IPS-18a (cell line): Measurements from ENCODE around the gene SFT2D2.

Source experiments
- H3K27ac ChIP-seq: one replicate; pipeline ENCODE4 v1.5.1; 2013; ENCODE audit warnings: low read length
- H3K27me3 ChIP-seq: one replicate; pipeline ENCODE4 v1.6.1; 2013; ENCODE audit warnings: mild to moderate bottlenecking, low read length; ENCODE audit not compliant: control insufficient read depth, insufficient read depth
- H3K36me3 ChIP-seq: one replicate; pipeline ENCODE4 v1.6.1; 2013; ENCODE audit warnings: low read depth, low read length; ENCODE audit not compliant: control insufficient read depth
- H3K4me1 ChIP-seq: one replicate; pipeline ENCODE4 v1.6.1; 2013; ENCODE audit warnings: low read depth, low read length; ENCODE audit not compliant: control insufficient read depth
- H3K4me3 ChIP-seq: one replicate; pipeline ENCODE4 v1.5.1; 2013; ENCODE audit warnings: low read length
- H3K9ac ChIP-seq: one replicate; pipeline ENCODE4 v1.6.1; 2013; ENCODE audit warnings: mild to moderate bottlenecking, low read length, moderate library complexity
- H3K9me3 ChIP-seq: one replicate; pipeline ENCODE4 v1.6.1; 2013; ENCODE audit warnings: low read depth, low read length; ENCODE audit not compliant: control insufficient read depth

Gene SFT2D2

DNA sequence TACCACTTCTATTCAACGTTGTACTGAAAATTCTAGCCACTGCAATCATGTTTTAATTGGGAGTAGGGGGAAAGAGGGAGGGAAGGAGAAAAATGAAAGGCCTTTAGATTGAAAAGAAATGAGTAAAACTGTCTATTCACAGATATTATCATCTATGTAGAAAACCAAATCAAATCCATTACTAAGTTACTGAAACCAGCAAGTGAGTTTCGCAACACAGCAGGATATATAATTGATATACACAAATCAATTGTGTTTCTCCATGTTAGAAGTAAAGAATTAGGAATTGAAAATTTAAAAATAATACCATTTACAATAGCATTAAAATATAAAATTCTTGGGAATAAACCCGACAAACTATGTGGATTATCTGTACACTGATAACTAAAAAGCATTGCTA, 19.2 kb downstream of the SFT2D2 start:
- Histone ChIP-seq H3K36me3 (peaks cover 20% of the 10 kb centered on the region), H3K27me3 (no peaks in the 10 kb centered on the region), H3K9me3 (no peaks in the 10 kb centered on the region), H3K4me1 (no peaks in the 10 kb centered on the region), H3K9ac (no peak overlapping the region), H3K4me3 (no peak overlapping the region), H3K27ac (no peak overlapping the region)

DNA sequence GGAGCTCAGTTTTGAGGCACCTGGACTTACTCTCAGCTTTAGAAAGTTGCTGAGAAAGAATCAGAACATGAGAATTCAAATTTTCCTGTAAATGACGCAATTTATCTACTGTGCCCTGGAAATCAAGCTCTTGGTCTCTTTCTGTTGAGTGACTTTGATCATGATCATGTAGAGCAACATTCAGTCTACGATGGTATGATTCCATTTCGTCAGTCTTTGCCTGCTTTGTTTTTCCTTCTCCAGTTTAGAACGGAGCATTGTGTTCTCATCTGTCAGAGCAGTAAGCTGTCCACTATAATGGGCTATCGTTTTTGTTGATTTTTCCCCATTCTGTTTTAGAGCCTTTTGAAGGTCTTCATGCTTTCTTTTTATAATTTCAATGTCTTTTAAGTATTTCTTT, 20.7 kb downstream of the SFT2D2 start:
- Histone ChIP-seq H3K4me3 (no peak overlapping the region), H3K27me3 (no peaks in the 10 kb centered on the region), H3K27ac (no peak overlapping the region), H3K9me3 (no peaks in the 10 kb centered on the region), H3K9ac (no peak overlapping the region), H3K4me1 (no peaks in the 10 kb centered on the region), H3K36me3 (peaks cover 20% of the 10 kb centered on the region)

DNA sequence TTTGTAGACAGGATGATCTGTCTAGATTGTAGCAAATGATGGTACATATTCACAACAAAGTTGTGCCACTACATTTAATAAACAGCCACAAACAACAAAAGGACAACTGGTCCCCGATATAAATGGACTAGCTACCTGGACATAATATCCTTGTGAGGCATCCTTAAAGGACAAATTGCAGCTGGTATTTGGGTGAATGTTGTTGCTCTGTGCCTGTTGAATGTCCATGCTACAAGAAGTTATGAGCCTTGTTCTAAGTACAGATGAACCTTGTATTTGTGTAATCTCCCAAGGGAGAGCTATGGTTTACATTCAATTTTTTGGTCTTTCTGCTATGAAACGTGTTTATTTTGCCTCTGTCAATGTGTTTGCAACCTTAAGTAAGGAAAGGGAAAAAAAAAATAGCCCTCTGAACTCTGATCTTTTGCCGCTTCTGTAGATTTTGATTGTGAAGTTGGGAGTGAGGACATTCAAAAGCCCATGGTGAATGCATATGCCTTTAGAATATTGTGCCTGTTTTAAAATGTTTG, 26.5 kb downstream of the SFT2D2 start:
- no peak overlapping the region for H3K4me3 ChIP-seq
- H3K27ac ChIP-seq: no peak overlapping the region
- no peaks in the 10 kb centered on the region for H3K4me1 ChIP-seq
- peaks cover 10% of the 10 kb centered on the region for H3K9me3 ChIP-seq
- H3K36me3 ChIP-seq: no peaks in the 10 kb centered on the region
- no peak overlapping the region for H3K9ac ChIP-seq
- H3K27me3 ChIP-seq: no peaks in the 10 kb centered on the region

DNA sequence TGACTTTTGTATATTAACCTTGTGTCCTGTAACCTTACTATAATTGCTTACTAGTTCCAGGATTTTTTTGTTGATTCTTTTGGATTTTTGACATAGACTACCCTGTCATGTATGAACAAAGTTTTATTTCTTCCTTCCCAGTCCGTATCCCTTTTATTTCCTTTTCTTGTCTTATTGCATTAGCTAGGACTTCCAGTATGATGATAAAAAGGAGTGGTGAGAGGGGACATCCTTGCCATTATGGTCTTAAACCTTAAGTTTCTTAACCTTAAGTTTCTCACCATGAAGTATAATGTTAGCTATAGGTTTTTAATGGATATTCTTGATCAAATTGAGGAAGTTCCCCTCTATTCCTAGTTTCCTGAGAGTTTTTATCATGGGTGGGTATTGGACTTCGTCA, 30.4 kb downstream of the SFT2D2 start:
- Histone ChIP-seq H3K4me3 (no peak overlapping the region), H3K36me3 (no peaks in the 10 kb centered on the region), H3K4me1 (peaks cover 10% of the 10 kb centered on the region), H3K9me3 (peaks cover 10% of the 10 kb centered on the region), H3K27ac (no peak overlapping the region), H3K27me3 (no peaks in the 10 kb centered on the region), H3K9ac (no peak overlapping the region)

DNA sequence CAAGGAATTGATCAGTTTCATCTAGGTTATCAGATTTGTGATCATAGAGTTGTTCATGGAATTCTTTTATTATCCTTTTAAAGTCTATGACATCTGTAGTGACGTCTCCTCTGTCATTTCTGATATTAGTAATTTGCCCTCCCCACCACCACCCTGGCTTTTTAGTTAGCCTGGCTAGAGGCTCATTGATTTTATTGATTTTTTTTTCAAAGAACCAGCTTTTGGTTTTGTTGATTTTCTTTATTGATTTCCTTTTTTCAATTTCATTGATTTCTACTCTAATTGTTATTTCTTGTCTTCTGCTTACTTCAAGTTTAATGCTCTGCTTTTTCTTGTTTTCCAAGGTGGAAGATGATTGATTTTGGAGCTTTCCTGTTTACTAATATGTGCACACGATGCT, 31.6 kb downstream of the SFT2D2 start:
- Histone ChIP-seq H3K4me1 (peaks cover 10% of the 10 kb centered on the region), H3K36me3 (no peaks in the 10 kb centered on the region), H3K4me3 (no peak overlapping the region), H3K9ac (no peak overlapping the region), H3K27ac (no peak overlapping the region), H3K9me3 (peaks cover 10% of the 10 kb centered on the region), H3K27me3 (no peaks in the 10 kb centered on the region)

DNA sequence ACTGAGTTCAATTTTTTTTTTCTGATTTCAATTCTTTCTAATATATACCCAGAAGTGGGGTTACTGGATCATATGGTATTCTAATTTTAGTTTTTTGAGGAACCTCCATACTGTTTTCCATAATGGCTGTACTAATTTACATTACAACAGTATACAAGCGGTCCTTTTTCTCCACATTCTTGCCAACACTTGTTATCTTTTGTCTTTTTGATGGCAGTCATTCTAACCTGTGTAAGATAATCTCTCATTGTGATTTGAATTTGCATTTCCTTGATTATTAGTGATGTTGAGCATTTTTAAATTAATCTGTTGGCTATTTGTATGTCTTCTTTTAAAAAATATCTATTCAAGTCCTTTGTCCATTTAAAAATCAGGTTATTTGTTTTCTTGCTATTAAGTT, 33.8 kb downstream of the SFT2D2 start:
- Histone ChIP-seq H3K4me3 (no peak overlapping the region), H3K27me3 (no peaks in the 10 kb centered on the region), H3K9ac (no peak overlapping the region), H3K36me3 (no peaks in the 10 kb centered on the region), H3K9me3 (peaks cover 10% of the 10 kb centered on the region), H3K4me1 (peaks cover 10% of the 10 kb centered on the region), H3K27ac (no peak overlapping the region)

DNA sequence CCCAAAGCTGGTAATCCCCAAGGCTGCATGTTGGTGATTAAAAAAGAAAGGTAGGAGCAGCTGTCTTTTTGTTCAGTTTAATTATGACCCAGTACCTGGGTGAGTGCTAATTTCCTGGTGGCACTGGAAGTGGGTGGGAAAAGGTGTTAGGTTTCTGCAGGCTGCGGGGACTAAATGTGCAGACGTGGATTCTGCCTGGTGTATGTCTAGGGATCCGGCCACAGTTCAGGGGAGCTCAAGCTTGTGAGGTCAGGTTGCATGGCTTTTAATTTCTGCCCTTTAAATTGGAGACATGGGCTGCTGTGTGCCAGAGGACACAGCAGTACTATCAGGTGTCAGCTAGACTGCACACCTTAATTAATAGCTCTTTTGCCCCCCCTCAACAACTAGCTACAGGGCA, 34.6 kb downstream of the SFT2D2 start:
- Histone ChIP-seq H3K27ac (no peak overlapping the region), H3K4me3 (no peak overlapping the region), H3K36me3 (no peaks in the 10 kb centered on the region), H3K27me3 (no peaks in the 10 kb centered on the region), H3K9me3 (peaks cover 10% of the 10 kb centered on the region), H3K9ac (no peak overlapping the region), H3K4me1 (peaks cover 10% of the 10 kb centered on the region)

DNA sequence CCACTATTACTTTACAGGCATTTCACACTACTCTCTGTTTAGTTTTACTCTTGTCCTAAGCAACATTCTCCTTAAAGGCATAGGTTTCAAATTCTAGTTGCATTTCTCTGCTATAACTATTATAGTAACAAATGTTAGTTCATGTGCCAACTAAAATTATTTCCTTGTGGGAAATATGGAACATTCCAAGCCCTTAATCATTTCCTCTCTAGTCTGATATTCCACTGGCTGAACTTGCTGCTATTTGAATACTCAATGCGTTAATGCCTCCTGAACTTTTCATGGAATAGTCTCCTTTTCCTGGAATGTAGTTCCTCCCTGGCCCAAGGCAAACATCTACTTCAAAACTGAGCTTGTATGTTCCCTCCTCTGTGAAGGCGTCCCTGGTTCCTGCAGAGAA, 35.6 kb downstream of the SFT2D2 start:
- no peaks in the 10 kb centered on the region for H3K27me3 ChIP-seq
- peaks cover 1% of the 10 kb centered on the region for H3K9me3 ChIP-seq
- H3K4me1 ChIP-seq: peaks cover 10% of the 10 kb centered on the region
- no peak overlapping the region for H3K9ac ChIP-seq
- H3K27ac ChIP-seq: no peak overlapping the region
- no peak overlapping the region for H3K4me3 ChIP-seq
- H3K36me3 ChIP-seq: no peaks in the 10 kb centered on the region

DNA sequence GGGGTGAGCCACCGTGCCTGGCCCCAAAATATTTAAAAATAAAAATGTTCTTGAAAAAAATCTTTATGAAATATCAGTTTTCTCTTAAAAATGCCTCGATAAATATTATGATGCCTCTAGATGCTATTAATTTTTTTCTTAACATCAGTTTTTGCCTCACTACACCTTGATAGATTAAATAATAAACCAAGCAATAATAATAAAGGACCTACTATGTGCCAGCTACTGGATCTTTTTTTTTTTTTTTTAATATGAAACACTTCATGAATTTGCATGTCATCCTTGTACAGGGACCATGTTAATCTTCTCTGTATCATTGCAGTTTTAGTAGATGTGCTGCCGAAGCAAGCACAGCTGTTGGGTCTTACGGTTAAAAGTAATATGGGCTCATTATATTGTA, 37.3 kb downstream of the SFT2D2 start:
- no peaks in the 10 kb centered on the region for H3K9me3 ChIP-seq
- H3K4me3 ChIP-seq: no peak overlapping the region
- H3K27me3 ChIP-seq: no peaks in the 10 kb centered on the region
- peaks cover 10% of the 10 kb centered on the region for H3K4me1 ChIP-seq
- H3K9ac ChIP-seq: no peak overlapping the region
- no peaks in the 10 kb centered on the region for H3K36me3 ChIP-seq
- H3K27ac ChIP-seq: no peak overlapping the region

DNA sequence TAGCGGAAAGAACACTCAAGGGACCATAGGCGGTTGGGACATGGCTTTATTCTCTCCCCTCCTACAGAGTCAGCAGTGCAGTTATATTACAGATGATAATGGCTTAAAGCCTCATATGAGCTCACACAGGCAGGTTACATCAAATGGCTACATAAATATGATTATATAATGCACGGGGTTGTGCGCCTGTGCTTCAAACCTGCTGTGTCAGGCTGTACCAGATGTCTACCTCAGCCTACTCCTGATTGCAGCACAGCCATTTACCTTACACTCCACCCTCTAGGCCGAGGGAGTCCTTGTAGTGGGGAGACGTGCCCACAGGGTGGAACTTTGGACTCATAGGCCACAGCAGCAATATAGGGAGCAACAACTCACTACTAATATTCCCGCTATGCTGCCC, 38.5 kb downstream of the SFT2D2 start:
- H3K4me1 ChIP-seq: peaks cover 7% of the 10 kb centered on the region

DNA sequence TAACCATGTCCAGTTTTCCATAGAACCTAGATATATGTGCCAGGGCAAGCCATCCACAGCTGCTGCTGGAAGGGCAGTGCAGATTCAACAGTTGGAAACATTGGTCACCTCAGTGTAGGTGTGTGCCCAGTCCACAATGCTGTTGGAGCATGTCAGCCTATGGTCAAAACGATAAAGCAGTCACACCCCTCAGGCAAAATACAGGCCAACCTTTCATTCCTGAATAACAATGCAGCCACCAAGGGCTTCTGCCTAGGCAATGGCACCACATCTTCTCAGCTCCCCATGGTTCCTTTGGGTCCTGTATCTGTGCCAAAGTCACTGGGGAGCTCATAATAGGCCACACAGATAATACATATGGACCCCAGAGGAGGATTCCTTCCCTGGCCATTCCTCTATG, 39.8 kb downstream of the SFT2D2 start:
- Histone ChIP-seq H3K4me1 (no peaks in the 10 kb centered on the region), H3K27me3 (no peaks in the 10 kb centered on the region), H3K4me3 (no peak overlapping the region), H3K36me3 (no peaks in the 10 kb centered on the region), H3K9me3 (no peaks in the 10 kb centered on the region), H3K27ac (no peak overlapping the region), H3K9ac (no peak overlapping the region)

More for the DNA sequence above, 38.5 kb downstream of the SFT2D2 start:
- Histone ChIP-seq H3K27me3 (no peaks in the 10 kb centered on the region), H3K9ac (no peak overlapping the region), H3K27ac (no peak overlapping the region), H3K9me3 (no peaks in the 10 kb centered on the region), H3K36me3 (no peaks in the 10 kb centered on the region), H3K4me3 (no peak overlapping the region)

DNA sequence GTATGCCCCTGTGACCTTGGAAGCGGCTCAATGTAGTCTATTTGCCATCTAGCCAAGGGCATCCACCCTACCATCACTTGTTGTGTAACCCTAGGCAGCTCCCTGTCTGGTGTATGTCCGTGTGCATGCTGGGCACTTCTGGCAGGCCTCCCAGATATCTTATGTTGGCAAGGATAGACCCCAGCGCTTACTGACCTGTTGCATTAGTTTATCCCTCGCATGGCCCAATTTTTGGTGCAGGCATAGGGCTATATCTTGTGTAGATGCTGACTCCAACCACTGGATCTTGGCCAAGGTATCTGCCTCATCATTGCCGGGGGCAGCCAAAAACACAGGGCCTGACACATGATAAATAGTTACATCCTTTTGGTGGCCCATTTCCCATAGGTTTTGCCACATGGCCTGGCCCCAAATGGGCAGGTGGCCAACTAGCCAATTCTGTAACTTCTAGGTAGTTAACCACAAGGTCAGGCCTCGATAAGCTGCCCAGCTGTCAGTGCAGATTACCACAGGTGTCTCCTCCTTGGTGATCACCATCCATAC, 40.9 kb downstream of the SFT2D2 start:
- H3K4me3 ChIP-seq: no peak overlapping the region
- no peaks in the 10 kb centered on the region for H3K4me1 ChIP-seq
- no peak overlapping the region for H3K9ac ChIP-seq
- no peaks in the 10 kb centered on the region for H3K9me3 ChIP-seq
- no peaks in the 10 kb centered on the region for H3K36me3 ChIP-seq
- no peak overlapping the region for H3K27ac ChIP-seq
- no peaks in the 10 kb centered on the region for H3K27me3 ChIP-seq
